Suprapubic skin (tissue), 4 donors: ENCODE measurements around the gene GMPR. TPM values are rescaled to one million over a fixed set of nuclear protein-coding genes. Genes with fewer than 3 reads are reported as not detected.

Experiments used
- DNase-seq, 2 donors: peaks; one replicate each; pipeline ENCODE4 v3.0.0-alpha.2; 2019; ENCODE audit warnings: low spot score in 2 of 2
- H3K27ac ChIP-seq: fragments of 200-600 bp; sonication (generic); one replicate; pipeline ENCODE4 v1.5.1; 2019
- H3K27me3 ChIP-seq: fragments of 200-600 bp; sonication (generic); one replicate; pipeline ENCODE4 v1.5.1; 2019
- H3K36me3 ChIP-seq: fragments of 200-600 bp; sonication (generic); one replicate; pipeline ENCODE4 v1.5.1; 2019
- H3K4me1 ChIP-seq: fragments of 200-600 bp; sonication (generic); one replicate; pipeline ENCODE4 v1.5.1; 2019
- H3K4me3 ChIP-seq: fragments of 200-600 bp; sonication (generic); one replicate; pipeline ENCODE4 v1.5.1; 2019; ENCODE audit warnings: mild to moderate bottlenecking
- H3K9me3 ChIP-seq: fragments of 200-600 bp; sonication (generic); one replicate; pipeline ENCODE4 v1.5.1; 2019
- EP300 ChIP-seq: sonication (generic); formaldehyde crosslinking; IDR thresholded peaks from one replicate; pipeline ENCODE4 v1.6.1; 2017; ENCODE audit warnings: antibody characterized with exemption
- POLR2A ChIP-seq, 2 donors: fragments of 450-650 bp; IDR thresholded peaks; one replicate each; pipeline ENCODE4 v1.6.1; 2017; ENCODE audit warnings: antibody characterized with exemption in 2 of 2, mild to moderate bottlenecking in 2 of 2, moderate library complexity in 2 of 2
- POLR2AphosphoS5 ChIP-seq, 3 donors: sonication (generic); formaldehyde crosslinking; IDR thresholded peaks; one replicate each; pipeline ENCODE4 v1.6.1; 2017; ENCODE audit warnings: antibody characterized with exemption in 3 of 3
- WGBS: methylation state at CpG from one replicate; pipeline ENCODE4 v1.1.5; 2018; 5-methylcytosine and 5-hydroxymethylcytosine counted together
- total RNA-seq, 4 donors: library from RNA; depleted of rRNA; stranded (reverse); fragments of >200 nt; gene quantifications; one replicate each; pipeline ENCODE4 v1.1.0, GENCODE V29; 2016
- TF ChIP-seq, protein P1 (sequence below), 2 donors: fragments of 200-600 bp in 1 of 2; fragments of 450-650 bp in 1 of 2; sonication (generic) in 1 of 2; IDR thresholded peaks; one replicate each; pipeline ENCODE4 v1.5.1; 2016 to 2019; ENCODE audit warnings: antibody characterized with exemption in 2 of 2, mild to moderate bottlenecking in 1 of 2, moderate library complexity in 1 of 2

The GMPR gene
- total RNA-seq, 4 donors from 2014 or later = 4.9 to 16.4 (median 12.9) TPM

DNA sequence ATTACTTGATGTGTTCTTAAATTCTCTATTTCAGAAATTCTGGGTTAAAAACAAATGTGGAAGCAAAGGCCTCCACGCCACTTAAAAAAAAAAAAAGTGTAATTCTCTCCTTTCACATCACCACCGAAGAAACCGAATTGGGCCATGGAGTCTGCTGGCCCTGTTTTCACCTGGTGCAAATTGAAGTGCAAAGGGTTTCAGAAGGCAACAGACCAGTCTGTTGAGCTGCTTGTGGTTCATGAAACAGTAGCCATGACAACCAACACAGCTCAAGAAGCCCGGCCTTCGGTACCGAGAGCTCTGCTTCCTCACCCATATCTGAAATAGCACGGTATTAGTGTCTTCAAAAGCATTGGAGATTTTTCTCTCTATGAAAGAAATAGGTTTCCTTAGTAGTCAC is 63.1 kb downstream of the GMPR start:
- TF ChIP-seq POLR2AphosphoS5 (IDR thresholded peaks at IDR 0.05) (no peak), POLR2A (IDR thresholded peaks at IDR 0.05) (no peak), EP300 (no peak)
- TF ChIP-seq, protein P1, sequence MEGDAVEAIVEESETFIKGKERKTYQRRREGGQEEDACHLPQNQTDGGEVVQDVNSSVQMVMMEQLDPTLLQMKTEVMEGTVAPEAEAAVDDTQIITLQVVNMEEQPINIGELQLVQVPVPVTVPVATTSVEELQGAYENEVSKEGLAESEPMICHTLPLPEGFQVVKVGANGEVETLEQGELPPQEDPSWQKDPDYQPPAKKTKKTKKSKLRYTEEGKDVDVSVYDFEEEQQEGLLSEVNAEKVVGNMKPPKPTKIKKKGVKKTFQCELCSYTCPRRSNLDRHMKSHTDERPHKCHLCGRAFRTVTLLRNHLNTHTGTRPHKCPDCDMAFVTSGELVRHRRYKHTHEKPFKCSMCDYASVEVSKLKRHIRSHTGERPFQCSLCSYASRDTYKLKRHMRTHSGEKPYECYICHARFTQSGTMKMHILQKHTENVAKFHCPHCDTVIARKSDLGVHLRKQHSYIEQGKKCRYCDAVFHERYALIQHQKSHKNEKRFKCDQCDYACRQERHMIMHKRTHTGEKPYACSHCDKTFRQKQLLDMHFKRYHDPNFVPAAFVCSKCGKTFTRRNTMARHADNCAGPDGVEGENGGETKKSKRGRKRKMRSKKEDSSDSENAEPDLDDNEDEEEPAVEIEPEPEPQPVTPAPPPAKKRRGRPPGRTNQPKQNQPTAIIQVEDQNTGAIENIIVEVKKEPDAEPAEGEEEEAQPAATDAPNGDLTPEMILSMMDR (IDR thresholded peaks at IDR 0.05) = no peak
- no peaks in the 10 kb centered on the region for H3K9me3 ChIP-seq
- no peaks in the 10 kb centered on the region for H3K4me1 ChIP-seq
- H3K36me3 ChIP-seq = peaks cover 20% of the 10 kb centered on the region
- no peak for DNase-seq
- no peaks in the 10 kb centered on the region for H3K27me3 ChIP-seq
- no peak overlapping the region for H3K4me3 ChIP-seq
- no peak overlapping the region for H3K27ac ChIP-seq
- WGBS = 86% methylated on average over 7 of the region's 7 CpGs

DNA sequence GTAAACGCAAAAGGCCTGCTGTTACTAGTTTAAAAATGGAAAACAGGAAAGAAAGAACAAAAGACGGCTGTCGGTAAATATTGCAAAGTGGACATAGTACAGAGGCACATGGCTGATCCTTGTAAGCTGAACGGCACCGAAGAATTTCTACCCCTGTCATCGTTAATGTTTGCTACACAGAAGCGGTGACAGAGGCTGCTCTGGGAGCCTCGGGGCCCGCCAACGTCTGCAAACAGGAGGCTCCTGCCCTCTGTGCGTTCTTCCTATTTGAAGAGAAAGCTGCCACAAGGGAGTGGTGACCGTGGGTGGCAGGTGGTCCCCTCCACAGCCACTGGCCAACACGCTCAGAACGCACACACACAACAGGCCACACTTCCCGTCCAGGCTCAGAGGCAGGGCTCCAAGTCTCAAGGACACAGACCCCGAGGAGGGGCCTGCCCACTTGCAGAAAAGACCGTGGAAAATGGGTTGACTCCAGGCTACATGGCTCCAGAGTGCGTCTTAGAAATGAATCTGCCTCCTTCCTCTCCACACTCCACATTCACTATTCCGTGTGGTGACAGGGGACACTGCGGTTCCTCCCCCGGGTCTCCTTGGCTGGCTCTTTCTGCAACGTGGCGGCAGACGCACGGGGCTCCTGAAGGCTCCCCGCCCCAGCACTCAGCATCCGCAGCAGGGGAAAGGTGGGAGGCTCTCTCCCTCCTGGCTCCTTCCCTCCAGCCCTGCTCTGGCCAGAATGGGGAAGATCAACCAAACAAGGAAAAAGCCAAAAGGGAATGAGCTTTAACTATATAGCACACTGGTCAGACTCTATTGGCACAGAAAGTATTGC is 64.5 kb downstream of the GMPR start:
- Histone ChIP-seq H3K4me3 (no peak overlapping the region), H3K27ac (no peak overlapping the region), H3K36me3 (peaks cover 22% of the 10 kb centered on the region), H3K9me3 (no peaks in the 10 kb centered on the region), H3K4me1 (no peaks in the 10 kb centered on the region), H3K27me3 (no peaks in the 10 kb centered on the region)
- no peak for DNase-seq
- WGBS = 78% methylated on average over 26 of the region's 27 CpGs
- TF ChIP-seq EP300 (no peak), POLR2AphosphoS5 (IDR thresholded peaks at IDR 0.05) (no peak), POLR2A (IDR thresholded peaks at IDR 0.05) (no peak)
- TF ChIP-seq, protein P1 (IDR thresholded peaks at IDR 0.05) = no peak

DNA sequence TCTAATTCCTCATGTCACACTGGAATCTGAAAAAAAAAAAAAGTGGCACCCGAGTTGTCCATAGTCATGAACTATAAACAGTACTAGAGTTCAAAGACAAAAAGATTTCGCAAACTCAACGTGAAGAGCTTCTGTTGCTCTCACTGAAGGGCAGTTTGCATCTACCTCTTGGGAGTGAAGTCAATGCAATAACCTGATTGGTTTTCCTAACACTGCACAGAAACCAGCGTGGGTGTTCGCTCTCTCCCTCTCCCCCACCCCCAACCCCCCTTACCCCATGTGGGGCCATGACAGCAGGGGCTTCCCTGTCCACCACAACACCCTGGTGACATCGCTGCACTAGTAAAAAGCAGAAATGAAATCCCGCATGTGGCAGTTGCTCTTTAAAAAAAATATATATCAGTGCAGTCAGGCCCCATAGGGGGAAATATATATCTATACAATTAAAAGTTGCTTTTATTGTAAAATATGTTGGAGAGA is 66.9 kb downstream of the GMPR start:
- no peak for DNase-seq
- Histone ChIP-seq H3K9me3 (no peaks in the 10 kb centered on the region), H3K27ac (no peak overlapping the region), H3K27me3 (no peaks in the 10 kb centered on the region), H3K4me1 (no peaks in the 10 kb centered on the region), H3K4me3 (no peak overlapping the region), H3K36me3 (peaks cover 27% of the 10 kb centered on the region)
- WGBS = 78% methylated on average over 7 of the region's 7 CpGs
- TF ChIP-seq POLR2A (IDR thresholded peaks at IDR 0.05) (no peak), POLR2AphosphoS5 (IDR thresholded peaks at IDR 0.05) (no peak), EP300 (no peak)
- TF ChIP-seq, protein P1 (IDR thresholded peaks at IDR 0.05) = no peak

DNA sequence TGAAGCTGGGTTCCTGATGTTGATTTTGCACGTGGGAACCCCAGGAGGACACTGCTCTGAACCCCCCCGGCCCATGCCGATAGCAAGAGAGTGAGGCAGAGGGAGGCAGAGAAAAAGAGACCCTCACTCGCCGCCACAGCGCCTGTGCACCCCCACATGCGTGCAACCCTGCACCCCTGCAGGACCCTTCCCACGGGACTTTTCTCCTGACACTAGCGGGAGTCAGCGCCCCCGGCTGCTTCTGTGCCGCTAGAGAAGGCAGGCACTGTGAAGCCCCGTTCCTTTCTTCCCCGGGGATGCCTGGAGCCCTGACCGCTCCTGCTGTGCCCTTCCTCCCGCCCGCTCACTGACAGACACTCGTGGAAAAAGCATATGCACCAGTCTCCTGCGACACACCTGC is 67.4 kb downstream of the GMPR start:
- H3K9me3 ChIP-seq = no peaks in the 10 kb centered on the region
- no peaks in the 10 kb centered on the region for H3K4me1 ChIP-seq
- no peak overlapping the region for H3K27ac ChIP-seq
- WGBS = 89% methylated on average over 18 of the region's 19 CpGs
- no peaks in the 10 kb centered on the region for H3K27me3 ChIP-seq
- peaks cover 27% of the 10 kb centered on the region for H3K36me3 ChIP-seq
- TF ChIP-seq POLR2A (IDR thresholded peaks at IDR 0.05) = no peak
- TF ChIP-seq POLR2AphosphoS5 (IDR thresholded peaks at IDR 0.05) = no peak
- no peak for TF ChIP-seq EP300
- TF ChIP-seq, protein P1 (IDR thresholded peaks at IDR 0.05) = no peak
- no peak for DNase-seq
- H3K4me3 ChIP-seq = no peak overlapping the region

DNA sequence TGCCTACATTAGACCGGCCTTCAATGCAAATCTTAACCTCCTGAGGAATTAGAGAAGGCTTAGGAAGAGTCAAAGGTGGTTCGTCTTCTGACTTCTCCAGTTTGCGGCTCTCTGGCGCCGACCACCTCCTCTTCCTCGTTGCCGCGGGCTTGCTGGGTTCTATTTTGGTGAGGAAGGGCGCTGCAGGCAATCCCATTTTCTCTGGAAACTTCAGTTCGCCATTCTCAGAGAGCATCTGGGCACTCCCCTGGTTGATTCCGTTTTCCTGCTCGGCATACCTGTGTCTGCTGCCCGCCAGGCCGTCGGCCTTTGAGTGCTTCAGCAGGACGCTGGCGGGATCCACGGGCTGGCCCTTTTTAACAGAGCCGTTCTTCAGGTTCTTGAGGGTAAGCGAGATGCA is 67.9 kb downstream of the GMPR start:
- 94% methylated on average over 19 of the region's 20 CpGs for WGBS
- Histone ChIP-seq H3K4me1 (no peaks in the 10 kb centered on the region), H3K36me3 (peaks cover 27% of the 10 kb centered on the region), H3K27ac (no peak overlapping the region), H3K4me3 (no peak overlapping the region), H3K9me3 (no peaks in the 10 kb centered on the region), H3K27me3 (no peaks in the 10 kb centered on the region)
- no peak for TF ChIP-seq POLR2A (IDR thresholded peaks at IDR 0.05)
- TF ChIP-seq POLR2AphosphoS5 (IDR thresholded peaks at IDR 0.05) = no peak
- TF ChIP-seq, protein P1 (IDR thresholded peaks at IDR 0.05) = no peak
- no peak for TF ChIP-seq EP300
- no peak for DNase-seq
